ENCODE data around the gene TMEM176A. TPM values are rescaled to one million over a fixed set of nuclear protein-coding genes. Genes with fewer than 3 reads are reported as not detected.
A peak's percentile ranks its signal among the peaks of the same experiment; 100 is the strongest.

TMEM176A gene
- total and polyA plus RNA-seq, 2 of the 8 experiments (the other 6 are each of a cell fraction or from before 2014, with no cell fraction given) = 1.3 to 1.5 TPM

DNA sequence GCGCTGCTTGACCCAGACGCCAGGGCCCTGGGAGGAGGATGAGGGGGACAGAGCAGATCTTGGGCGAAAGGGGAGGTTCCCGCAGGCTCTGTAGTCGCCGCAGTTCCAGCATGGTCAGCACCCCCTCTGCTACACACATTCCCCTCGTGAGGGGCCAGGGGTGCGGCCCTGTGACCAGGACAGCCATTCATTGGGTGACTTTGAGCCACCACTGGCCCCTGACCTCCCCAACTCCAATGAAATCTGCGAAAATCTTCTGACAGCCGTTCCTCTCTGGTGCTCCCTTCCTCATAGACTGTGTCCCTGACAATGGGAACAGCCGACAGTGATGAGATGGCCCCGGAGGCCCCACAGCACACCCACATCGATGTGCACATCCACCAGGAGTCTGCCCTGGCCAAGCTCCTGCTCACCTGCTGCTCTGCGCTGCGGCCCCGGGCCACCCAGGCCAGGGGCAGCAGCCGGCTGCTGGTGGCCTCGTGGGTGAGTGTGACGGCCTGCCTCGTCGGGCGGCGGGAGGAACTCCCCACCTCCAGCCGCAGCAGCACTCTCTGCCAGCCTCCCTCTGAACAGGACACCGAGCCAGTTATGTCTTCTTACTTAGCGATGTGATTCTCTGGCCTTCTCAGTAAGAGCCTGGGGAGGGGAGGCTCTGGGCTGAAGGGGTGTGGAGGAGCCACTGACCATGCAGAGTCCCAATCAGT, 825 bp downstream of the TMEM176A start (continued):
- no peak for TF ChIP-seq SP2 (IDR thresholded peaks at IDR 0.05; ENCODE audit: low read length)
- TF ChIP-seq EP300 (IDR thresholded peaks at IDR 0.05; ENCODE audit: borderline replicate concordance in 1 of 2, low read depth in 2 of 2, low read length in 2 of 2) = peak in 1 of 2 experiments; percentile 88; a peak in 1 of 3 replicates
- TF ChIP-seq EZH2 (IDR thresholded peaks at IDR 0.05; ENCODE audit: low read depth, low read length, severe bottlenecking) = peak; percentile 71
- no peak for TF ChIP-seq CEBPB (IDR thresholded peaks at IDR 0.05; ENCODE audit: low read depth, low read length)
